Thymus (tissue), 11 donors: ENCODE measurements around the gene HIVEP3. TPM values are rescaled to one million over a fixed set of nuclear protein-coding genes. Genes with fewer than 3 reads are reported as not detected.

Experiments used
- DNase-seq, 9 donors: peaks; one replicate each; pipeline ENCODE4 v3.0.0-alpha.2; 2013; ENCODE audit warnings: low spot score in 9 of 9, low read depth in 6 of 9, missing footprints in 1 of 9
- H3K27ac ChIP-seq, 2 donors: one replicate each; pipeline ENCODE4 v1.5.1; 2013; ENCODE audit warnings: control low read depth in 1 of 2, low read depth in 1 of 2, low read length in 1 of 2, mild to moderate bottlenecking in 1 of 2, moderate library complexity in 1 of 2
- H3K27me3 ChIP-seq, 2 donors: one replicate each; pipeline ENCODE4 v1.5.1; 2013; ENCODE audit warnings: low read length in 1 of 2; ENCODE audit not compliant: control insufficient read depth in 2 of 2, insufficient read depth in 1 of 2
- H3K36me3 ChIP-seq, 2 donors: one replicate each; pipeline ENCODE4 v1.5.1; 2013; ENCODE audit warnings: low read length in 1 of 2, mild to moderate bottlenecking in 1 of 2, moderate library complexity in 1 of 2; ENCODE audit not compliant: control insufficient read depth in 2 of 2, insufficient read depth in 2 of 2
- H3K4me1 ChIP-seq, 2 donors: one replicate each; pipeline ENCODE4 v1.5.1; 2013; ENCODE audit warnings: low read length in 2 of 2; ENCODE audit not compliant: control insufficient read depth in 2 of 2, insufficient read depth in 2 of 2
- H3K4me3 ChIP-seq, 2 donors: one replicate each; pipeline ENCODE4 v1.5.1; 2013; ENCODE audit warnings: low read length in 2 of 2, control low read depth in 1 of 2, mild to moderate bottlenecking in 1 of 2
- H3K9me3 ChIP-seq, 2 donors: one replicate each; pipeline ENCODE4 v1.5.1; 2013; ENCODE audit warnings: low read length in 1 of 2, mild to moderate bottlenecking in 1 of 2; ENCODE audit not compliant: control insufficient read depth in 2 of 2, insufficient read depth in 1 of 2
- WGBS: extraction: QIAGEN DNeasy Blood & Tissue Kit; methylation state at CpG from one replicate; pipeline ENCODE4 v1.1.7; 2013; 5-methylcytosine and 5-hydroxymethylcytosine counted together
- polyA plus RNA-seq: library from polyadenylated mRNA; stranded (reverse); fragments of 200-250 nt; gene quantifications from one replicate; pipeline ENCODE4 v1.2.3, GENCODE V29; 2013
- total RNA-seq: library from RNA; stranded (reverse); fragments of 120-200 nt; gene quantifications from one replicate; pipeline ENCODE4 v1.2.4, GENCODE V29; 2013
- donor health status: healthy.

The HIVEP3 gene
- total and polyA plus RNA-seq, 2 donors: 6.7 to 12.1 TPM

- Histone ChIP-seq H3K9me3 (no peaks in the 10 kb centered on the region), H3K27ac (no peak overlapping the region), H3K4me1 (peaks cover 11 to 37% of the 10 kb centered on the region in 2 donors), H3K36me3 (peaks cover 8 to 36% of the 10 kb centered on the region in 2 donors), H3K4me3 (no peak overlapping the region), H3K27me3 (no peaks in the 10 kb centered on the region)
- WGBS: 94% methylated on average over 14 of the region's 14 CpGs
- DNase-seq: no peak
These were observed 300.5 kb downstream of the HIVEP3 start for GRCh38 chr1:41618066-41618825.

- H3K27me3 ChIP-seq: no peaks in the 10 kb centered on the region
- no peak for DNase-seq
- H3K9me3 ChIP-seq: no peaks in the 10 kb centered on the region
- no peak overlapping the region for H3K27ac ChIP-seq
- peaks cover 8 to 42% of the 10 kb centered on the region in 2 donors for H3K36me3 ChIP-seq
- peaks cover 9 to 28% of the 10 kb centered on the region in 2 donors for H3K4me1 ChIP-seq
- H3K4me3 ChIP-seq: no peak overlapping the region
- WGBS: 78% methylated on average over 5 of the region's 5 CpGs
These were observed 301.4 kb downstream of the HIVEP3 start for GRCh38 chr1:41617336-41617735.

- WGBS: 94% methylated on average over 2 of the region's 2 CpGs
- Histone ChIP-seq H3K27me3 (no peaks in the 10 kb centered on the region), H3K4me1 (peaks cover 5 to 23% of the 10 kb centered on the region in 2 donors), H3K36me3 (peaks cover 9 to 39% of the 10 kb centered on the region in 2 donors), H3K4me3 (no peak overlapping the region), H3K9me3 (no peaks in the 10 kb centered on the region), H3K27ac (no peak overlapping the region)
- no peak for DNase-seq
These were observed 302.2 kb downstream of the HIVEP3 start for GRCh38 chr1:41616563-41616962.

- WGBS: 97% methylated on average over 2 of the region's 2 CpGs
- no peak for DNase-seq
These were observed 302.7 kb downstream of the HIVEP3 start for GRCh38 chr1:41615981-41616380.

GRCh38 chr1:41615316-41615715 lies 303.4 kb downstream of the HIVEP3 start:
- no peaks in the 10 kb centered on the region for H3K9me3 ChIP-seq
- no peak for DNase-seq
- peaks cover 0 to 11% of the 10 kb centered on the region in 2 donors for H3K4me1 ChIP-seq
- H3K4me3 ChIP-seq: no peak overlapping the region
- H3K27ac ChIP-seq: no peak overlapping the region
- 96% methylated on average over 8 of the region's 8 CpGs for WGBS
- H3K27me3 ChIP-seq: no peaks in the 10 kb centered on the region
- peaks cover 17 to 48% of the 10 kb centered on the region in 2 donors for H3K36me3 ChIP-seq

More at GRCh38 chr1:41615981-41616380, 302.7 kb downstream of the HIVEP3 start:
- no peak overlapping the region for H3K27ac ChIP-seq
- no peaks in the 10 kb centered on the region for H3K27me3 ChIP-seq
- peaks cover 13 to 42% of the 10 kb centered on the region in 2 donors for H3K36me3 ChIP-seq
- no peaks in the 10 kb centered on the region for H3K9me3 ChIP-seq
- peaks cover 5 to 18% of the 10 kb centered on the region in 2 donors for H3K4me1 ChIP-seq
- no peak overlapping the region for H3K4me3 ChIP-seq

GRCh38 chr1:41614818-41615217 lies 303.9 kb downstream of the HIVEP3 start:
- peaks cover 22 to 51% of the 10 kb centered on the region in 2 donors for H3K36me3 ChIP-seq
- WGBS: 97% methylated on average over 6 of the region's 6 CpGs
- no peaks in the 10 kb centered on the region for H3K9me3 ChIP-seq
- H3K4me3 ChIP-seq: no peak overlapping the region
- H3K4me1 ChIP-seq: peaks cover 0 to 6% of the 10 kb centered on the region in 2 donors
- H3K27me3 ChIP-seq: no peaks in the 10 kb centered on the region
- no peak overlapping the region for H3K27ac ChIP-seq
- no peak for DNase-seq

- H3K9me3 ChIP-seq: no peaks in the 10 kb centered on the region
- no peaks in the 10 kb centered on the region for H3K4me1 ChIP-seq
- H3K27me3 ChIP-seq: no peaks in the 10 kb centered on the region
- H3K4me3 ChIP-seq: no peak overlapping the region
- DNase-seq: no peak
- no peak overlapping the region for H3K27ac ChIP-seq
- WGBS: 98% methylated on average over 10 of the region's 10 CpGs
- peaks cover 18 to 47% of the 10 kb centered on the region in 2 donors for H3K36me3 ChIP-seq
These were observed 304.8 kb downstream of the HIVEP3 start for GRCh38 chr1:41613689-41614574.

GRCh38 chr1:41612953-41613352 lies 305.8 kb downstream of the HIVEP3 start:
- WGBS: 97% methylated on average over 9 of the region's 9 CpGs
- no peaks in the 10 kb centered on the region for H3K27me3 ChIP-seq
- H3K27ac ChIP-seq: no peak overlapping the region
- no peak for DNase-seq
- H3K36me3 ChIP-seq: peaks cover 18 to 40% of the 10 kb centered on the region in 2 donors
- no peak overlapping the region for H3K4me3 ChIP-seq
- peaks cover 0 to 2% of the 10 kb centered on the region in 2 donors for H3K4me1 ChIP-seq
- H3K9me3 ChIP-seq: no peaks in the 10 kb centered on the region

GRCh38 chr1:41611932-41612450 lies 306.7 kb downstream of the HIVEP3 start:
- Histone ChIP-seq H3K27me3 (no peaks in the 10 kb centered on the region), H3K27ac (no peak overlapping the region), H3K4me3 (no peak overlapping the region), H3K9me3 (no peaks in the 10 kb centered on the region), H3K36me3 (peaks cover 18 to 37% of the 10 kb centered on the region in 2 donors), H3K4me1 (peaks cover 0 to 2% of the 10 kb centered on the region in 2 donors)
- WGBS: 99% methylated on average over 6 of the region's 6 CpGs
- no peak for DNase-seq
